NK-92 (cell line): ENCODE measurements around the gene PRLHR.
"Not testable (repeated sequence)": the region's sequence is repeated elsewhere in the genome, so short reads cannot be mapped to it uniquely, and the experiment has no call there.

Experiments used
- DNase-seq: peaks from one replicate; lab custom pipeline; 2025; ENCODE audit not compliant: unreplicated experiment; lab: John Stamatoyannopoulos, UW

The PRLHR gene

GRCh38 chr10:118595598-118596425 lies at the start of gene PRLHR:
PRLHR (minus strand) TSS chr10:118595648; CDS start chr10:118595244, 404 bp downstream.
- no peak for DNase-seq

- no peak for DNase-seq
These were observed 46.8 kb upstream of the PRLHR start for GRCh38 chr10:118642228-118642627.

- DNase-seq = no peak
These were observed 43.2 kb upstream of the PRLHR start for GRCh38 chr10:118638680-118639079.

- DNase-seq = no peak
These were observed 40.4 kb upstream of the PRLHR start for GRCh38 chr10:118635674-118636402.

GRCh38 chr10:118633786-118634185 lies 38.3 kb upstream of the PRLHR start:
- DNase-seq = no peak

GRCh38 chr10:118629211-118629610 lies 33.8 kb upstream of the PRLHR start:
- no peak for DNase-seq

- no peak for DNase-seq
These were observed 32.9 kb upstream of the PRLHR start for GRCh38 chr10:118628397-118628796.

- no peak for DNase-seq
These were observed 31.5 kb upstream of the PRLHR start for GRCh38 chr10:118626953-118627352.

GRCh38 chr10:118625504-118625903 lies 30.1 kb upstream of the PRLHR start:
- no peak for DNase-seq

- no peak for DNase-seq
These were observed 29.3 kb upstream of the PRLHR start for GRCh38 chr10:118624747-118625146.

- DNase-seq = no peak
These were observed 26.0 kb upstream of the PRLHR start for GRCh38 chr10:118621304-118621942.

GRCh38 chr10:118613863-118614262 lies 18.4 kb upstream of the PRLHR start:
- not testable (repeated sequence) for DNase-seq

GRCh38 chr10:118610577-118610976 lies 15.1 kb upstream of the PRLHR start:
- DNase-seq = no peak

GRCh38 chr10:118607768-118608354 lies 12.4 kb upstream of the PRLHR start:
- DNase-seq = no peak

GRCh38 chr10:118605694-118606093 lies 10.2 kb upstream of the PRLHR start:
- no peak for DNase-seq

- no peak for DNase-seq
These were observed 1.1 kb upstream of the PRLHR start for GRCh38 chr10:118596426-118597124.

GRCh38 chr10:118595064-118595420 lies 406 bp downstream of the PRLHR start:
- no peak for DNase-seq

- DNase-seq = no peak
These were observed 920 bp downstream of the PRLHR start for GRCh38 chr10:118594392-118595063.

- no peak for DNase-seq
These were observed 2.6 kb downstream of the PRLHR start for GRCh38 chr10:118592675-118593330.

- no peak for DNase-seq
These were observed 5.1 kb downstream of the PRLHR start for GRCh38 chr10:118590334-118590733.
